Caki2 (cell line): ENCODE data around the gene PARM1. TPM values are rescaled to one million over a fixed set of nuclear protein-coding genes. Genes with fewer than 3 reads are reported as not detected.

Experiments
- DNase-seq: peaks from one replicate; pipeline ENCODE4 v3.0.0-alpha.2; 2015; ENCODE audit warnings: low read depth
- in situ Hi-C: cut with HindIII; loops from 2 replicates; pipeline ENCODE4 v1.10.0; 2016; ENCODE audit warnings: low sequenced_read_pairs, low pct_unique_long_range_greater_than_20kb, mixed read lengths
- total RNA-seq: library from RNA; depleted of rRNA; stranded (reverse); fragments of >200 nt; shearing (Covaris generic); gene quantifications from 2 replicates; pipeline ENCODE4 v1.2.3, GENCODE V29; 2014; ENCODE audit warnings: low replicate concordance; rRNA removed

The PARM1 gene
- total RNA-seq = 0.10 and 1.4 TPM in 2 replicates

- in situ Hi-C loops = no loop called here
Measured at GRCh38 chr4:74932832-74933561, at the start of gene PARM1. PARM1 (plus strand) TSS chr4:74933116; CDS start chr4:74933328, 212 bp downstream.

GRCh38 chr4:74884266-74884665 lies 48.6 kb upstream of the PARM1 start:
- no peak for DNase-seq
- in situ Hi-C loops = no loop called here

More at GRCh38 chr4:74932832-74933561, at the start of gene PARM1:
- peak; percentile 74 for DNase-seq

- DNase-seq = no peak
- in situ Hi-C loops = no loop called here
Measured at GRCh38 chr4:74886484-74886883, 46.4 kb upstream of the PARM1 start.

GRCh38 chr4:74890341-74890740 lies 42.6 kb upstream of the PARM1 start:
- in situ Hi-C loops = no loop called here
- DNase-seq = no peak

- in situ Hi-C loops = no loop called here
- DNase-seq = no peak
Measured at GRCh38 chr4:74891037-74891436, 41.9 kb upstream of the PARM1 start.

GRCh38 chr4:74893171-74893570 lies 39.7 kb upstream of the PARM1 start:
- in situ Hi-C loops = no loop called here

GRCh38 chr4:74896595-74896994 lies 36.3 kb upstream of the PARM1 start:
- no peak for DNase-seq
- in situ Hi-C loops = no loop called here

More at GRCh38 chr4:74893171-74893570, 39.7 kb upstream of the PARM1 start:
- DNase-seq = no peak

GRCh38 chr4:74897386-74897785 lies 35.5 kb upstream of the PARM1 start:
- in situ Hi-C loops = no loop called here
- DNase-seq = no peak

- in situ Hi-C loops = no loop called here
- DNase-seq = no peak
Measured at GRCh38 chr4:74900862-74901261, 32.1 kb upstream of the PARM1 start.

- no peak for DNase-seq
- in situ Hi-C loops = no loop called here
Measured at GRCh38 chr4:74904509-74905065, 28.3 kb upstream of the PARM1 start.

GRCh38 chr4:74906771-74907170 lies 26.1 kb upstream of the PARM1 start:
- no peak for DNase-seq

GRCh38 chr4:74919783-74920182 lies 13.1 kb upstream of the PARM1 start:
- in situ Hi-C loops = no loop called here
- no peak for DNase-seq

More at GRCh38 chr4:74906771-74907170, 26.1 kb upstream of the PARM1 start:
- in situ Hi-C loops = no loop called here

GRCh38 chr4:74920704-74921103 lies 12.2 kb upstream of the PARM1 start:
- in situ Hi-C loops = no loop called here
- DNase-seq = no peak

GRCh38 chr4:74921490-74921889 lies 11.4 kb upstream of the PARM1 start:
- in situ Hi-C loops = no loop called here
- DNase-seq = no peak

- DNase-seq = no peak
- in situ Hi-C loops = no loop called here
Measured at GRCh38 chr4:74926007-74926406, 6.9 kb upstream of the PARM1 start.

- in situ Hi-C loops = no loop called here
- DNase-seq = no peak
Measured at GRCh38 chr4:74930162-74930561, 2.8 kb upstream of the PARM1 start.

GRCh38 chr4:74931376-74931775 lies 1.5 kb upstream of the PARM1 start:
- DNase-seq = no peak
- in situ Hi-C loops = no loop called here

GRCh38 chr4:74932010-74932409 lies 906 bp upstream of the PARM1 start:
- no peak for DNase-seq
- in situ Hi-C loops = no loop called here

GRCh38 chr4:74933562-74934015 lies 673 bp downstream of the PARM1 start:
- DNase-seq = peak; percentile 2
- in situ Hi-C loops = no loop called here
